ENCODE data around the gene ISG20. TPM values are rescaled to one million over a fixed set of nuclear protein-coding genes. Genes with fewer than 3 reads are reported as not detected.

ISG20 gene
- polyA plus RNA-seq, 1 donor (not counting 4 experiments of a cell fraction or from before 2014, with no cell fraction given) = 8.9 TPM

- FAIRE-seq = no peak
- H3K79me2 ChIP-seq (ENCODE audit: control insufficient read depth, insufficient read depth, low read length) = no peaks in the 10 kb centered on the region
- TF ChIP-seq EZH2 (IDR thresholded peaks at IDR 0.05; ENCODE audit: low read length) = no peak
- TF ChIP-seq CTCF (optimal IDR thresholded peaks at IDR 0.05 in 1 of 3, IDR thresholded peaks at IDR 0.05 in 1 of 3, conservative IDR thresholded peaks at IDR 0.05 in 1 of 3; ENCODE audit: extremely low read depth in 1 of 3, insufficient read depth in 2 of 3, low read length in 3 of 3) = no peak
- H3K27ac ChIP-seq (ENCODE audit: control insufficient read depth, insufficient read depth, low read length) = no peak overlapping the region
- no peak overlapping the region for H3K4me2 ChIP-seq (ENCODE audit: control insufficient read depth, extremely low read depth, insufficient read depth, low read depth, low read length)
- no peak overlapping the region for H3K4me3 ChIP-seq (ENCODE audit: control insufficient read depth in 2 of 3, extremely low read depth in 1 of 3, insufficient read depth in 2 of 3, low read depth in 1 of 3, low read length in 3 of 3)
- H3K9ac ChIP-seq (ENCODE audit: control insufficient read depth, extremely low read depth, insufficient read depth, low read length) = no peak overlapping the region
- no peaks in the 10 kb centered on the region for H3K9me1 ChIP-seq (ENCODE audit: control insufficient read depth, extremely low read depth, insufficient read depth, low read length)
- H3K9me3 ChIP-seq (ENCODE audit: control insufficient read depth, low read depth, low read length) = no peaks in the 10 kb centered on the region
- peaks cover 2% of the 10 kb centered on the region for H3K27me3 ChIP-seq (ENCODE audit: control insufficient read depth, extremely low read depth, insufficient read depth, low read length)
- no peak for DNase-seq (ENCODE audit: low read depth, low spot score)
- no peaks in the 10 kb centered on the region for H3K4me1 ChIP-seq (ENCODE audit: control insufficient read depth, extremely low read depth, insufficient read depth, low read length)
- dilution Hi-C loops (cut with MboI; ENCODE audit: extremely low pct_ligation_motif_present, low sequenced_read_pairs) = no loop called here
- no peak overlapping the region for H2AFZ ChIP-seq (ENCODE audit: control insufficient read depth, low read length)
- no peaks in the 10 kb centered on the region for H3K36me3 ChIP-seq (ENCODE audit: control insufficient read depth in 2 of 2, extremely low read depth in 1 of 2, insufficient read depth in 2 of 2, low read length in 2 of 2)
- no peaks in the 10 kb centered on the region for H4K20me1 ChIP-seq (ENCODE audit: control insufficient read depth, extremely low read depth, insufficient read depth, low read length)
Observed at GRCh38 chr15:88686166-88686565, 47.4 kb downstream of the ISG20 start.

- no peaks in the 10 kb centered on the region for H3K9me3 ChIP-seq (ENCODE audit: control insufficient read depth, low read depth, low read length)
- no peak overlapping the region for H3K27ac ChIP-seq (ENCODE audit: control insufficient read depth, insufficient read depth, low read length)
- no peak for FAIRE-seq
- H3K9me1 ChIP-seq (ENCODE audit: control insufficient read depth, extremely low read depth, insufficient read depth, low read length) = no peaks in the 10 kb centered on the region
- H3K4me1 ChIP-seq (ENCODE audit: control insufficient read depth, extremely low read depth, insufficient read depth, low read length) = no peaks in the 10 kb centered on the region
- DNase-seq (ENCODE audit: low read depth, low spot score) = no peak
- no peak overlapping the region for H2AFZ ChIP-seq (ENCODE audit: control insufficient read depth, low read length)
- peaks cover 2% of the 10 kb centered on the region for H3K27me3 ChIP-seq (ENCODE audit: control insufficient read depth, extremely low read depth, insufficient read depth, low read length)
- dilution Hi-C loops (cut with MboI; ENCODE audit: extremely low pct_ligation_motif_present, low sequenced_read_pairs) = no loop called here
- H4K20me1 ChIP-seq (ENCODE audit: control insufficient read depth, extremely low read depth, insufficient read depth, low read length) = no peaks in the 10 kb centered on the region
- H3K4me3 ChIP-seq (ENCODE audit: control insufficient read depth in 2 of 3, extremely low read depth in 1 of 3, insufficient read depth in 2 of 3, low read depth in 1 of 3, low read length in 3 of 3) = no peak overlapping the region
- H3K36me3 ChIP-seq (ENCODE audit: control insufficient read depth in 2 of 2, extremely low read depth in 1 of 2, insufficient read depth in 2 of 2, low read length in 2 of 2) = no peaks in the 10 kb centered on the region
- H3K9ac ChIP-seq (ENCODE audit: control insufficient read depth, extremely low read depth, insufficient read depth, low read length) = no peak overlapping the region
- no peak overlapping the region for H3K4me2 ChIP-seq (ENCODE audit: control insufficient read depth, extremely low read depth, insufficient read depth, low read depth, low read length)
- H3K79me2 ChIP-seq (ENCODE audit: control insufficient read depth, insufficient read depth, low read length) = no peaks in the 10 kb centered on the region
- TF ChIP-seq EZH2 (IDR thresholded peaks at IDR 0.05; ENCODE audit: low read length) = no peak
- no peak for TF ChIP-seq CTCF (optimal IDR thresholded peaks at IDR 0.05 in 1 of 3, IDR thresholded peaks at IDR 0.05 in 1 of 3, conservative IDR thresholded peaks at IDR 0.05 in 1 of 3; ENCODE audit: extremely low read depth in 1 of 3, insufficient read depth in 2 of 3, low read length in 3 of 3)
Observed at GRCh38 chr15:88688394-88688933, 49.6 kb downstream of the ISG20 start.

Measured in keratinocyte (primary cell).